ENCODE measurements around the gene SSC4D. TPM values are rescaled to one million over a fixed set of nuclear protein-coding genes. Genes with fewer than 3 reads are reported as not detected.

Gene SSC4D
- total and polyA plus RNA-seq, 9 of the 15 experiments (the other 6 are each of a cell fraction or from before 2014, with no cell fraction given): 0.06 to 1.1 (median 0.85) TPM; not detected in 1

DNA sequence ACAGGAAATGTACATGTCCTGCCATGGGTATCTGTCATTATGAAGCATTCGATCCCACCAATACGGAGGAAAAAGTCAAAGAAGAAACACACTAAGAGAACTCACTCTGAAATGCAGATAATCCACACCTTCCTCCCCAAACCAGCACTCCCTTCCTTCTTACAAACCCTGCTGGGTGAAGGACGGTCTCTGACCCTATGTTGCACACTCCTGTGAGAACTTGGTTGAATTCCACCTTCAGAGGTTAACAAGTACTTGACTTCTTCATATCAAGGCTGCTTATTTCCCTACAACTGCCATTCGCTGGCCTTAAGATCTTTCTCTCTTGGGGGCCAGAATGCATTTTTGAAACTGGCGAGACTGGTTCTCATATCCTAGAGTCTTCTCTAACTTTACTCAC, 67.3 kb downstream of the SSC4D start:
- CTCF ChIA-PET (ENCODE audit: low intra/inter-chr PET ratio): no interaction called here
- H3K4me3 ChIP-seq: no peak overlapping the region
- no peak overlapping the region for H3K4me2 ChIP-seq (ENCODE audit: insufficient read depth, low read length)
- no peaks in the 10 kb centered on the region for H3K9me3 ChIP-seq (replicated peaks; ENCODE audit: control insufficient read depth, insufficient read depth, low read depth, low read length)
- peaks cover 27% of the 10 kb centered on the region for H4K20me1 ChIP-seq (replicated peaks; ENCODE audit: control insufficient read depth, insufficient read depth, low read length)
- ATAC-seq (peak; percentile 27), FAIRE-seq (peak; percentile 40), DNase-seq (ENCODE audit: extremely low read depth in 1 of 4, low spot score in 3 of 4) (no peak)
- 71% methylated on average over 5 of the region's 5 CpGs for WGBS (ENCODE audit: insufficient coverage, low coverage, missing lambda C conversion rate)
- H3K9me1 ChIP-seq (ENCODE audit: control insufficient read depth, insufficient read depth, low read length): no peaks in the 10 kb centered on the region
- in situ Hi-C loops (cut with MboI) (no loop called here), intact Hi-C loops (cut with micrococcal nuclease) (no loop called here)
- no peak overlapping the region for H2AFZ ChIP-seq (ENCODE audit: low read depth, low read length)
- H3K4me1 ChIP-seq (replicated peaks in 1 of 2; ENCODE audit: control insufficient read depth in 2 of 2, insufficient read depth in 2 of 2, low read length in 2 of 2): peaks cover 10 to 24% of the 10 kb centered on the region in 2 experiments; a peak in 4 of 5 replicates
- TF ChIP-seq, protein P1, sequence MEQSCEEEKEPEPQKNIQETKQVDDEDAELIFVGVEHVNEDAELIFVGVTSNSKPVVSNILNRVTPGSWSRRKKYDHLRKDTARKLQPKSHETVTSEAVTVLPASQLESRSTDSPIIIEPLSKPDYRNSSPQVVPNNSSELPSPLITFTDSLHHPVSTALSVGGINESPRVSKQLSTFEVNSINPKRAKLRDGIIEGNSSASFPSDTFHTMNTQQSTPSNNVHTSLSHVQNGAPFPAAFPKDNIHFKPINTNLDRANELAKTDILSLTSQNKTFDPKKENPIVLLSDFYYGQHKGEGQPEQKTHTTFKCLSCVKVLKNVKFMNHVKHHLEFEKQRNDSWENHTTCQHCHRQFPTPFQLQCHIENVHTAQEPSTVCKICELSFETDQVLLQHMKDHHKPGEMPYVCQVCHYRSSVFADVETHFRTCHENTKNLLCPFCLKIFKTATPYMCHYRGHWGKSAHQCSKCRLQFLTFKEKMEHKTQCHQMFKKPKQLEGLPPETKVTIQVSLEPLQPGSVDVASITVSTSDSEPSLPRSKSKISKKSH (CRISPR knock-in tag; IDR thresholded peaks at IDR 0.05): no peak
- TF ChIP-seq POLR2AphosphoS2 (IDR thresholded peaks at IDR 0.05; ENCODE audit: low read length) (no peak), ZNF274 (IDR thresholded peaks at IDR 0.05; ENCODE audit: borderline replicate concordance, low read depth, low read length) (no peak), MTA2 (IDR thresholded peaks at IDR 0.05; ENCODE audit: low read depth) (no peak), POLR2AphosphoS5 (IDR thresholded peaks at IDR 0.05; ENCODE audit: control insufficient read depth, insufficient read depth, low read depth, low read length) (no peak), ZFX (CRISPR knock-in tag; IDR thresholded peaks at IDR 0.05) (no peak), RHOXF2B (CRISPR knock-in tag; conservative IDR thresholded peaks at IDR 0.05) (no peak), NFIX (CRISPR knock-in tag; IDR thresholded peaks at IDR 0.05; ENCODE audit: low read depth) (no peak), ZNF431 (CRISPR knock-in tag; IDR thresholded peaks at IDR 0.05) (no peak), BRD4 (IDR thresholded peaks at IDR 0.05) (no peak), POLR2B (IDR thresholded peaks at IDR 0.05; ENCODE audit: low read depth, partially characterized antibody) (peak; percentile 29), PML (IDR thresholded peaks at IDR 0.05; ENCODE audit: low read length) (peak; percentile 36; the same call in 1 of the 2 replicates)
- TF ChIP-seq, protein P2, sequence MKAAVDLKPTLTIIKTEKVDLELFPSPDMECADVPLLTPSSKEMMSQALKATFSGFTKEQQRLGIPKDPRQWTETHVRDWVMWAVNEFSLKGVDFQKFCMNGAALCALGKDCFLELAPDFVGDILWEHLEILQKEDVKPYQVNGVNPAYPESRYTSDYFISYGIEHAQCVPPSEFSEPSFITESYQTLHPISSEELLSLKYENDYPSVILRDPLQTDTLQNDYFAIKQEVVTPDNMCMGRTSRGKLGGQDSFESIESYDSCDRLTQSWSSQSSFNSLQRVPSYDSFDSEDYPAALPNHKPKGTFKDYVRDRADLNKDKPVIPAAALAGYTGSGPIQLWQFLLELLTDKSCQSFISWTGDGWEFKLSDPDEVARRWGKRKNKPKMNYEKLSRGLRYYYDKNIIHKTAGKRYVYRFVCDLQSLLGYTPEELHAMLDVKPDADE (conservative IDR thresholded peaks at IDR 0.05; ENCODE audit: control insufficient read depth, low read depth, low read length): no peak
- TF ChIP-seq, protein P3, sequence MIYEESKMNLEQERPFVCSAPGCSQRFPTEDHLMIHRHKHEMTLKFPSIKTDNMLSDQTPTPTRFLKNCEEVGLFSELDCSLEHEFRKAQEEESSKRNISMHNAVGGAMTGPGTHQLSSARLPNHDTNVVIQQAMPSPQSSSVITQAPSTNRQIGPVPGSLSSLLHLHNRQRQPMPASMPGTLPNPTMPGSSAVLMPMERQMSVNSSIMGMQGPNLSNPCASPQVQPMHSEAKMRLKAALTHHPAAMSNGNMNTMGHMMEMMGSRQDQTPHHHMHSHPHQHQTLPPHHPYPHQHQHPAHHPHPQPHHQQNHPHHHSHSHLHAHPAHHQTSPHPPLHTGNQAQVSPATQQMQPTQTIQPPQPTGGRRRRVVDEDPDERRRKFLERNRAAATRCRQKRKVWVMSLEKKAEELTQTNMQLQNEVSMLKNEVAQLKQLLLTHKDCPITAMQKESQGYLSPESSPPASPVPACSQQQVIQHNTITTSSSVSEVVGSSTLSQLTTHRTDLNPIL (CRISPR knock-in tag; IDR thresholded peaks at IDR 0.05): no peak
- TF ChIP-seq, protein P4, sequence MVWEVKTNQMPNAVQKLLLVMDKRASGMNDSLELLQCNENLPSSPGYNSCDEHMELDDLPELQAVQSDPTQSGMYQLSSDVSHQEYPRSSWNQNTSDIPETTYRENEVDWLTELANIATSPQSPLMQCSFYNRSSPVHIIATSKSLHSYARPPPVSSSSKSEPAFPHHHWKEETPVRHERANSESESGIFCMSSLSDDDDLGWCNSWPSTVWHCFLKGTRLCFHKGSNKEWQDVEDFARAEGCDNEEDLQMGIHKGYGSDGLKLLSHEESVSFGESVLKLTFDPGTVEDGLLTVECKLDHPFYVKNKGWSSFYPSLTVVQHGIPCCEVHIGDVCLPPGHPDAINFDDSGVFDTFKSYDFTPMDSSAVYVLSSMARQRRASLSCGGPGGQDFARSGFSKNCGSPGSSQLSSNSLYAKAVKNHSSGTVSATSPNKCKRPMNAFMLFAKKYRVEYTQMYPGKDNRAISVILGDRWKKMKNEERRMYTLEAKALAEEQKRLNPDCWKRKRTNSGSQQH (CRISPR knock-in tag; IDR thresholded peaks at IDR 0.05): no peak
- H3K79me2 ChIP-seq (ENCODE audit: control insufficient read depth, insufficient read depth, low read length): peaks cover 100% of the 10 kb centered on the region
- BruUV-seq (replicated peaks): TSS peak; percentile 5
- H3K27me3 ChIP-seq (ENCODE audit: control insufficient read depth in 2 of 2, insufficient read depth in 2 of 2, low read length in 2 of 2): no peaks in the 10 kb centered on the region
- peak overlapping the region; percentile 4; the same call in 2 of the 3 replicates for H3K27ac ChIP-seq (ENCODE audit: extremely low read depth, low read depth, low read length)
- POLR2A ChIA-PET: interaction anchor here (0.6 to 2.8 kb wide), 6 partner anchors 8 to 108 kb away, joined by 3 to 13 read pairs (median 10); no protein-coding TSS in a partner anchor
- no peak overlapping the region for H3K9ac ChIP-seq (ENCODE audit: insufficient read depth in 1 of 2, low read depth in 2 of 2, low read length in 2 of 2)
- peaks cover 91% of the 10 kb centered on the region for H3K36me3 ChIP-seq (ENCODE audit: control insufficient read depth, insufficient read depth, low read length)

Measured in K562 (cell line).